Measurements from ENCODE around the gene PACSIN1.

DNA sequence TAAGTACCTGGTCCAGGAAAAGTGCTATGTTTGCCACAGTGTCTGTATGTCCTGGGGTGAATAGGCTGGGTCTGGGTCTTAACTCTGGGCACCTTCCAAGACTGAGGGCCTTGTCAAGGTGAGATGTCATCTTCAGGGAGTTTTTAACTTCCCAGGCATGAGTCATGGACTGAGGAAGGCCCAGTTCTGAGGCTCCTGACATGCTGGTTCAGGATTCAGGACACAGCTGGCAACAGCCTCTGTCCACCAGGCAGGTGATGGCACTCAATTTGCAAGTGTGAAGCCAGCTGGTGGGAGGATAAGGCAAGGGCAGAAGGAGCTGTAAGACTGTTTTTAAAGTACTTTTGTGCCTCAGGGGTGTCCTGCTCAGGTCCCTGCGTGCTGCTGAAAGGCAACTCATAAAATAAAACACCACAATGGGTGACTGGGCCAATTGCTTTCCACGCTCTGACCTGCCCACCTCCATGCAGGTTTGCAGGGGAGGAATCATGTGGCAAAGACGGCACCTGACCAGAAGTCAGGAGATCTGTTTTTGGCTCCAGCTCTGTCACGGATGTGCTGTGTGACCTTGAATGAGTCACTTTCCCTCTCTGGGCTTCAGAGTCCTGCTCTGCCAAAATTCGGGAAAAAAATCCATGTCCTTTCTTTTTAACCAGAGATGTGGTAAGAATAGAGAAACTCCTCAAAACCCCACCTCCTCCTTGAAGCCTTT is 4.9 kb upstream of the PACSIN1 start:
- TF ChIP-seq, protein P1, sequence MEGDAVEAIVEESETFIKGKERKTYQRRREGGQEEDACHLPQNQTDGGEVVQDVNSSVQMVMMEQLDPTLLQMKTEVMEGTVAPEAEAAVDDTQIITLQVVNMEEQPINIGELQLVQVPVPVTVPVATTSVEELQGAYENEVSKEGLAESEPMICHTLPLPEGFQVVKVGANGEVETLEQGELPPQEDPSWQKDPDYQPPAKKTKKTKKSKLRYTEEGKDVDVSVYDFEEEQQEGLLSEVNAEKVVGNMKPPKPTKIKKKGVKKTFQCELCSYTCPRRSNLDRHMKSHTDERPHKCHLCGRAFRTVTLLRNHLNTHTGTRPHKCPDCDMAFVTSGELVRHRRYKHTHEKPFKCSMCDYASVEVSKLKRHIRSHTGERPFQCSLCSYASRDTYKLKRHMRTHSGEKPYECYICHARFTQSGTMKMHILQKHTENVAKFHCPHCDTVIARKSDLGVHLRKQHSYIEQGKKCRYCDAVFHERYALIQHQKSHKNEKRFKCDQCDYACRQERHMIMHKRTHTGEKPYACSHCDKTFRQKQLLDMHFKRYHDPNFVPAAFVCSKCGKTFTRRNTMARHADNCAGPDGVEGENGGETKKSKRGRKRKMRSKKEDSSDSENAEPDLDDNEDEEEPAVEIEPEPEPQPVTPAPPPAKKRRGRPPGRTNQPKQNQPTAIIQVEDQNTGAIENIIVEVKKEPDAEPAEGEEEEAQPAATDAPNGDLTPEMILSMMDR (IDR thresholded peaks at IDR 0.05; ENCODE audit: poor library complexity): no peak
- TF ChIP-seq EZH2phosphoT487 (IDR thresholded peaks at IDR 0.05; ENCODE audit: low read depth, severe bottlenecking, unreplicated experiment) (no peak), EZH2 (IDR thresholded peaks at IDR 0.05; ENCODE audit: borderline replicate concordance) (no peak)

Data from hepatocyte (in vitro differentiated cells).